SK-N-MC (cell line): ENCODE data around the gene TOM1L2.

Experiments used
- EZH2 ChIP-seq: fragments of 200-600 bp; sonication (generic); IDR thresholded peaks from one replicate; pipeline ENCODE4 v1.6.1; 2017; ENCODE audit warnings: antibody characterized with exemption
- POLR2AphosphoS5 ChIP-seq: IDR thresholded peaks from 2 replicates; pipeline ENCODE4 v1.6.1; 2012; ENCODE audit warnings: mild to moderate bottlenecking, low read depth, low read length, borderline replicate concordance

- TF ChIP-seq EZH2 (no peak), POLR2AphosphoS5 (no peak)
Measured at GRCh38 chr17:17833658-17834357, 138.4 kb downstream of the TOM1L2 start.
